Neural progenitor cell (in vitro differentiated cells): ENCODE data around the gene EDAR.

Experiments used
- EZH2 ChIP-seq: fragments of 200-600 bp; sonication (generic); IDR thresholded peaks from 2 replicates; pipeline ENCODE4 v1.6.1; 2017; ENCODE audit warnings: antibody characterized with exemption, mild to moderate bottlenecking, moderate library complexity
- EZH2phosphoT487 ChIP-seq: fragments of 200-600 bp; sonication (generic); IDR thresholded peaks from 2 replicates; pipeline ENCODE4 v1.6.1; 2017; ENCODE audit warnings: antibody characterized with exemption
- TF ChIP-seq, protein P1 (sequence below): fragments of 200-600 bp; sonication (generic); IDR thresholded peaks from 2 replicates; pipeline ENCODE4 v1.5.1; 2017; ENCODE audit warnings: antibody characterized with exemption, mild to moderate bottlenecking

DNA sequence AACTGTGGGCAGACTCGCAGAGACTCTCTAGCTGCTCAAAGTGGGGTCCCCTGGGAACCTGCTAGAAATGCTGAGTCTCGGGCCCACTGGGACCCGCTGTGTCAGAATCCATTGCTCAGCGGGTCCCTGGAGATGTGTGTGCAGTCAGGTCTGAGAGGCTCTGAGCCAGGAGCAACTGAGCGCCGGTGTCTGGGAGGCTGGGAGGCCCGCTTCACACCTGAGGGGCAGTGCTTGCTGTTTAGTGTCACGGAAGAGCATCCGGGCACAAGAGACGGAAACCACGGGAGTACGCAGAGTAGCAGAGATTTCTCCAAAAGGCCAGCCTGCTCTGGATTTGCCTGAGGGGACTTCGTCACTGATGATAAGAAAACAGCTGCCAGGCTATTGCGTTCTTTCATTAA, 70.1 kb downstream of the EDAR start:
- TF ChIP-seq, protein P1, sequence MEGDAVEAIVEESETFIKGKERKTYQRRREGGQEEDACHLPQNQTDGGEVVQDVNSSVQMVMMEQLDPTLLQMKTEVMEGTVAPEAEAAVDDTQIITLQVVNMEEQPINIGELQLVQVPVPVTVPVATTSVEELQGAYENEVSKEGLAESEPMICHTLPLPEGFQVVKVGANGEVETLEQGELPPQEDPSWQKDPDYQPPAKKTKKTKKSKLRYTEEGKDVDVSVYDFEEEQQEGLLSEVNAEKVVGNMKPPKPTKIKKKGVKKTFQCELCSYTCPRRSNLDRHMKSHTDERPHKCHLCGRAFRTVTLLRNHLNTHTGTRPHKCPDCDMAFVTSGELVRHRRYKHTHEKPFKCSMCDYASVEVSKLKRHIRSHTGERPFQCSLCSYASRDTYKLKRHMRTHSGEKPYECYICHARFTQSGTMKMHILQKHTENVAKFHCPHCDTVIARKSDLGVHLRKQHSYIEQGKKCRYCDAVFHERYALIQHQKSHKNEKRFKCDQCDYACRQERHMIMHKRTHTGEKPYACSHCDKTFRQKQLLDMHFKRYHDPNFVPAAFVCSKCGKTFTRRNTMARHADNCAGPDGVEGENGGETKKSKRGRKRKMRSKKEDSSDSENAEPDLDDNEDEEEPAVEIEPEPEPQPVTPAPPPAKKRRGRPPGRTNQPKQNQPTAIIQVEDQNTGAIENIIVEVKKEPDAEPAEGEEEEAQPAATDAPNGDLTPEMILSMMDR: no peak
- no peak for TF ChIP-seq EZH2phosphoT487
- no peak for TF ChIP-seq EZH2
